COLO829 (cell line): ENCODE data around the gene JOSD2.

ENCODE experiments used
- DNase-seq: peaks from one replicate; pipeline ENCODE4 v3.0.0; 2012; ENCODE audit warnings: low spot score

JOSD2 gene

DNA sequence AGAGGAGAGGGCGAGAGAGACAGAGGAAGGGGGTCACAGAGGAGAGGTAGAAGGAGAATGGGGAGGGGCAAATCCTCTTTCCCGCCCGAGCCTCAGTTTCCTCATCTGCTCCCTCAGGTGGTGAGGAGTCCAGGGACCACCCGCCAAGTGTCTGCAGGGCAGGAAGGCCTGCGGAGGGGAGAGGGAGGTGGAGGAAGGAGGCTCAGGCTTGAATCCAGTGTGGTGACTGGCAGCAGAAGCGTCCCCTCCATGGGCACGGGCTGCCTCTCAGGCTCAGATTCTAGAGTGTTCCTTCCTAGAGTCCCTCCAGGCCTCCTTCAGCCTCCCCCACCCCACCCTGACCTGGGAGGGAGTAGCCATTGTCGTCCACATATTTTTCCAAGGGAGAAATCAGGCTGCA lies 17.8 kb downstream of the JOSD2 start:
- no peak for DNase-seq

DNA sequence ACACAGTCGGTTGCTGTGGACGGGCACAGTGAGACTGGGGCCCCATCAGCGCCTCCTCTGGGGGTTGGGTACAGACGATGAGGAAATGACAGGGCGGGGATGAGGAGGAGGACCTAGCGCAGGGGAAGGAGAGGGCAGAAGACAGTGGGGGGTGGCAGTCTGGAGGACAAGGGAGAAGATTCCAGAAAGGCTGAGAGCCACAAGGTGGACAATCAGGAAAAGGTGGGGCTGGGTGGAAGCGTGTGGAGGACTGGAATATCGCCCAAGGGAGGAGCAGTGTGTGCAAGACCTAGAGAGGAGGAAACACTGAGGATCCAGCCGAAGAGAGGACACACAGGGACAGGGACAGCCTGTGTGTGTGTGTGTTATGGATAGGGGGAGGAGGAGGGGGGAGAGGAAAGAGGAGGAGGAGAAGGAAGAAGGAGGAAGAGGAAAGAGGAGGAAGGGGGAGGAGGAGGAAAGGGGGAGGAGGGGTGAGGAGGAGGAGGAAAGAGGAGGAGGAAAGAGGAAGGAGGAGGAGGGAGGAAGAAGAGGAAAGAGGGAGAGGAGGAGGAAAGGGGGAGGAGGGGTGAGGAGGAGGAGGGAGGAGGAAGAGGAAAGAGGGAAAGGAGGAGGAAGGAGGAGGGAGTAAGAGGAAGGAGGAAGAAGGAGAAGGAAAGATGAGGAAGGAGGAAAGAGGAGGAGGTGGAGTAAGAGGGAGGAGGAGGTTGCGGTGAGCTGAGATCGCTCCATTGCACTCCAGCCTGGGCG lies 18.5 kb downstream of the JOSD2 start:
- DNase-seq, result no peak

DNA sequence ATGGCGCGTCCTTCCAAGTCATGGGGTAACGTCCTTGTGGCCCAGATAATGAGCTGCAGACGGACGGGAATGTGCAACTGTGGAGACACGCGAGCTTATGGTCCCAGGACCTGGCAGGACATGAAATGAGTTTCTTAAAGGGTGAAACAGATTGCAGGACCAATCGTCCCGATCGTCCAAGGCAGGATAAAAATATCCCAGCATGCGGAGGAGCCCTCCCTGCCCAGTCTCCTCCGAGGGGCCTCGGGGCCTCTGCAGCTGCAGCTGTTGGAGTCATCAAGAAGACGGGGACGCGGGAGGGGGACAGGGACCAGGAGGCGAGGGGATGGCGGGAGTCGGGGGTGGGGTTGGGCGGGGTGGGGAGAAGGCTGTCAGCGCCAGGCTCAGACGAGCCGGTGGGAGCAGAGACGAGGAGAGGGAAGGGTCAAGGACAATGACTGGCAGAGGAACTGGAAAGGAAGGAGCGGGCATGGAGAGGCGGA lies 20.0 kb downstream of the JOSD2 start:
- no peak for DNase-seq

DNA sequence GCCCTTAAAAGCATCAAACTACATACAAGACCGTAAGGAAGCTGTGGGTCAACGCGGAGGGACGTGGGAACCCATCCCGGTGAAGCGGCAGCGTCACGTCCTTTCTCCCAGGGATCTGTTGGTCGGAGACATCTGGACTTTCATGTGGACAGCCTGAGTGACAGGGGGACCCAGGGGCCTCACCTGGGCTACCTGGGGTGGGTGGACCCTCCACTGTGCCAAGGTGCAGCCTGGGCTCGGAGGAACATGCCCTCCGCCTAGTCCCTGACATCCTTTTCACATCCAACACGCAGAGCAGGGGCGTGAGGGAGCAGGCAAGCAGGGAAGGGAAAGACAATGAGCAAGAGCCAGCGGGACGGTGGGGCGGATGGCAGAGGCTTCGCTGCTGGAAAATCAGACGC lies 20.6 kb downstream of the JOSD2 start:
- no peak for DNase-seq

DNA sequence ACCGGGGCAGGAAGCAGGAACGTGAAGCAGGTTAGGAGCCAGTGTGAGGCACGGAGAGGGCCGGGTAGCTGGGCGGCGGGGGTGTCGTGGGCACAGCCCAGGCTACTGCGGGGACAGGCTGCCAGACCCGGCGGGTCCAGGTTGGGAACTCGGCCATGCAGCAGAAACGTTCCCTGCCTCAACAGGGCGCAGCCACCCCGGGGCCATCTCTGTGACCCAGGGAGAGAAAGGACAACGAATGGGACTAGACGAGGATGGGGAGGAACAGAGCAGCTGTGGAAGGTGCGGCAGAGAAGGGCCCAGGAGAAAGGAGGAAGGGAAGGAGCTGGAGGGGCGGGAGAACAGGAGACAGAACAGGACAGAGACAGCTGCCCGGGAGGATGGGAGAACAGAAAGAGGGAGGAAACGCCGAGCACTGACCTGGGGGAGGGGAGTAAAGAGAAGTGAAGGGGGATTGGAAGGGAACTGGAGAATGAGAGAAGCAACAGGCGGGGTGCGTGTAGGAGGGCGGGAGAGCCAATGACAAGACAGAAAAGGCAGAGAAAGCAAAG lies 21.5 kb downstream of the JOSD2 start:
- DNase-seq, result no peak

DNA sequence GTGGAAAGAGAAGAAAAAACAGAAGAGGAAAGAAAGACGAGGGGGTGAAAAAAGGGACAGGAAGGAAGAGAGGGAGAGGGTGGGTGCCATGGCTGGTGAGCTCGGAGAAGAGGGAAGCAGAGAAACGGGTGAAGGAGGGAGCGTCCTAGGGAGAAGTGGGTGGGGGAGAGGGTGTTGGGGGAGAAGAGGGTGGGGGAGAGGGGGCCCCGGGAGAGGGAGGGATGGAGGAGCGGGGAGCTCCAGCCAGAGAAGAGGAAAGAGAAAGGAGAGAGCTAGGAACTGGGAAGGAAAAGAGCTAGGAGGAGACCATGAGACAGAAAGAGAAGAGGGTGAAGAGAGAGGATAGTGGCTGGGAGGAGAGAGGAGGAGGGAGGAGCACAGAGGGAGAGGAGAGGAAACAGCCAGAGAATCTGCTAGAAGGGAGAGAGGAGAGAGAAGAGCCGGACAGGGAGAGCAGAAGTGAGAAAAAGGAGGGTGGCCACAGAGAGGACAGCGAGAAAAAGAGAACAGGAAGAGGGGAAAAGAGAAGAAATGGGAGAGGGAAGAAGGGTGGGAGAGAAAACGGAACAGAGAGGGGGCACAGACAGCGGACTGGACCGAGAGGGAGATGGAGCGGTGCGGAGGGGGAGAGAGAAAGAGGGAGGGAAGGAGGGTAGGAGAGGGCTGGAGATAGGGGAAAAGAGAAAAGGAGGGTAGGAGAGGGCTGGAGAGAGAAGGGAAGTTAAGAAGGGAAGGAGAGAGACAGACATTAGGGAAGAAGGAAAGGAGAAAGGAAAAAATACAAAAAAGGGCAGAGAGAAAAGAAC lies 22.4 kb downstream of the JOSD2 start:
- no peak for DNase-seq

DNA sequence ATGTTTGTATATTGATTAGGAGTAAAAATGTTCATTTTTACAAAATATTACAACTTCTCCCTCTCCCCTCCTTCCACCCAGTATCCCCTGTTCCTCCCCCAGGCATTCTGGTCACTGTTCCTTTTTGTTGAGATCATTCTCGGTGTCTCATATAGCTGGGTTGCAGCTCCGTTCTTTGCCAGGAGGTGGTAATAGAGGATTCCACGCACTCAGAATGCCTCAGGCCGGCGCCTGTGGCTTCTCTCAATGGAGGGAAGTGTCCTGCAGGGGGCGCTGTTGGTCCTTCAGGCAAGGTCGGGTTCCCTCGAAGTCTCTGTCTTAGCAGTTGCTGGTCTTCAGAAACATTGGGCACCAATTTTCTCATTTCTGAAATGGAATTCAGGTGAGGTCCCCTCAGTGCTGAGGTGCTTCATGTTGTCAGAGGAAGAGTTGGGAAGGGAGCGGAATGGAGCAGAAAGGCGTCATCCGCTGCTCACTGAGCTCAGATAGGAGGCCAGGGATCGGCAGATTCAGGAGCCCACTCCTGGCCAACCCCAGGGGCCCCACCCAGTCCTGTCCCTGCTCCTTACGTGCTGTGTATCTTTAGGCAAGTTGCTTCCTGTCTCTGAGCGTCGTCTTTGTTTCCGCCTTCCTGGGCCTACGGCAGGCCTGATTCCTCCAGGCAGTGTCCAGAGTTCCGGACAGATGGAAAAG lies 24.0 kb downstream of the JOSD2 start:
- no peak for DNase-seq

DNA sequence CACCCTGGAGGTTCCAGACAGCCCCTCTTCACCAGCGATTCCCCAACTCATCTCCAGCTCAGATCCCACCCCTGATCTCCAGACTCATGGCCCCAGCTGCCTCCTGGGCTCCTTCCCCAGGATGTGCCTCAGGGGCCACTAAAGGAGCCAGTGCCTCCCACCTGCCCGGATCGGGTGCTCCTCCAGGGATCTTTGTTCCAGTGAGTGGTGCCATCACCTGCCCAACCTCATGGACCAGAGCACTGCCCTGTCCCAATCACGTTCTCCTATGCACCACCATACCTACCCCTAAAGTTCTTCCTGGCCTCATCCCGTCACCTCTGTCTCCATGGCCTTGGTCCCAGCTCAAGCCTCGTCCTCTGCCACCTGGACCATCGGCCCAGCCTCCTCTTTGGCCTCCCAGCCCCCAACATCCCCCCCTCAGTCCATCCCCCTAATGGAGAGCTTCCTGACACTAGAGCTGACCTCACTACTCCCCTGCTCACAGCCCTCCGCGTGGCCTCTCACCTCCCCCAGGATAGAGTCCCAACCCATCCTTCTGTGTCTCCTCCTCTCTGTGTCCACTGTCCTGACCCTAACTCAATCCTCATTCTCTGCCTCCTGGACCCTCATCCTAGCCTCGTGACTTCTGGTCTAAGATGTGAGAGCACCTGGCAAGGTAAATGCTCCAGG lies 25.6 kb downstream of the JOSD2 start:
- DNase-seq, result no peak

DNA sequence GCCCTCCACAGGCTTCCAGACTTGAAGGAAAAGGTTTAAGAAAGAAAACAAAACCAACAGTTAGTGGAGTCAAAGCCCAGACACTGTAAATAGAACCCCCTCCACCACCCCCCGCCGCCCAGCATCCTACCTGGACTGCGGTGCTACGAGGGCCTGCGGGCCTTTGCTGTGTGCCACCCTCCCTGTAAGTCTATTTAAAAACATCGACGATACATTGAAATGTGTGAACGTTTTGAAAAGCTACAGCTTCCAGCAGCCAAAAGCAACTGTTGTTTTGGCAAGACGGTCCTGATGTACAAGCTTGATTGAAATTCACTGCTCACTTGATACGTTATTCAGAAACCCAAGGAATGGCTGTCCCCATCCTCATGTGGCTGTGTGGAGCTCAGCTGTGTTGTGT lies 28.1 kb downstream of the JOSD2 start:
- no peak for DNase-seq

DNA sequence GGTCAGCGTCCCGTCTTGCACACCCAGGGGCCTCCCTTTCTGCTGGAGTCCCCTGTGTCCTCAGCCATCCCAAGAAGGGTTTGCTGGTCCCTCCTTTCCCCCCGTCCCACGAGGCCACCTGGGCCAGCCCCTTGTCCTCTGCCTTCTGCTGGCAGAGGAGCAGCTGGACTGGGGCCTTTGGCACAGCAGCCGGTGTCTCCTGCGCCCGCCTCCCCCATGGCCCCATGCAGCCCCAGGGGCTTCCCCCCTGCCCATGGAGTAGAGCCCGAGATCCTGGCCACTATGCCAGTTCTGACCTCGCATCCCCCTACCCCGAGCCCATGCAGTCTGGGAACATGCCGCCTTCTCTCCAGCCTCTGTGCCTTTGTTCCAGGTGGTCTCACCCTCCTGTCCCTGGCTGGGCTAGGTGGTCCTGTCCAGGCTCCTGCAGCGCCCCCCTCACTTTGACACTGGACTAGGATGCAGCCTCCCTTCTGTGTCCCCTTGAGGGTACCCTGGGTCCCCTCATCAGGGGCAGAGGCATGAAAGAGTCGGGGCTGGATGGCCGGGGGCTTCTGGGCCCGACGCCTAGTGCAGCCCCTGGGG lies 28.6 kb downstream of the JOSD2 start:
- no peak for DNase-seq

DNA sequence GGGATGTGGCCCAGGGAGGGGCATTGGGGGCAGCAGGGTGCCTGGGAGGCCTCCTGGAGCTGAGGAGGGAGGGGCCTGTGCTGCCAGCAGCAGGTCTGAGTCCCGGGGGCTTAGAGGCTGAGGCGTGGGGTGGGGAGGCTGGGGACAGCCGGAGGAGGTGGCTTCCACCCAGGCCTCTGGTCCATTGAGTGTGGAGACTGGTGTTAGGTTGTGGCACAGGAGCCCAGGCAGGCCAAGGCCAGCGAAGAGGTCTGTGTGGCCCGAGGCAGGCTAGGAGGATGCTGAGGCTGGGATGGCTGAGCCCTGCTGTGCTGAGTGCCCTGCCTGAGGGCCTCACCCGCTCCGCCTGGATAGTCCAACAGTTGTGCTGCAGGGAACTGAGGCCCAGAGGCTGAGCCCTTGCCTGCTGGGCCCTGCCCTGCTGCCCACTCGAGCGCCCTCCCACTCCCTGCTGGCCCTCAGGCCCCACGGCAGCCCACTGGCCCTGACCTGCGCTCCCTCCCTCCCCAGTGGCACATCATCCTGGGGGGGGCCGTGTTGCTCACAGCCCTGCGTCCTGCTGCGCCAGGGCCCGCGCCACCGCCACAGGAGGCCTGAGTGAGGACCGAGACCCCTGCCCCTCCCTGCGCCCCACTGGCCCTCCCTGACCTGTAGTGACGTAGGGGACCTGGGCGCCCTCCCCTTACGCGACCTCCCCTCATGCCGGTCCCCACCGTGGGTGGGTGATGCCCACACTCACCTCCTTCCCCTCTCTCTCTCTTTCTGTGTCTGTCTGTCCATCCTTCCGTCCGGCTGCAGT lies 29.4 kb downstream of the JOSD2 start:
- DNase-seq, result no peak

DNA sequence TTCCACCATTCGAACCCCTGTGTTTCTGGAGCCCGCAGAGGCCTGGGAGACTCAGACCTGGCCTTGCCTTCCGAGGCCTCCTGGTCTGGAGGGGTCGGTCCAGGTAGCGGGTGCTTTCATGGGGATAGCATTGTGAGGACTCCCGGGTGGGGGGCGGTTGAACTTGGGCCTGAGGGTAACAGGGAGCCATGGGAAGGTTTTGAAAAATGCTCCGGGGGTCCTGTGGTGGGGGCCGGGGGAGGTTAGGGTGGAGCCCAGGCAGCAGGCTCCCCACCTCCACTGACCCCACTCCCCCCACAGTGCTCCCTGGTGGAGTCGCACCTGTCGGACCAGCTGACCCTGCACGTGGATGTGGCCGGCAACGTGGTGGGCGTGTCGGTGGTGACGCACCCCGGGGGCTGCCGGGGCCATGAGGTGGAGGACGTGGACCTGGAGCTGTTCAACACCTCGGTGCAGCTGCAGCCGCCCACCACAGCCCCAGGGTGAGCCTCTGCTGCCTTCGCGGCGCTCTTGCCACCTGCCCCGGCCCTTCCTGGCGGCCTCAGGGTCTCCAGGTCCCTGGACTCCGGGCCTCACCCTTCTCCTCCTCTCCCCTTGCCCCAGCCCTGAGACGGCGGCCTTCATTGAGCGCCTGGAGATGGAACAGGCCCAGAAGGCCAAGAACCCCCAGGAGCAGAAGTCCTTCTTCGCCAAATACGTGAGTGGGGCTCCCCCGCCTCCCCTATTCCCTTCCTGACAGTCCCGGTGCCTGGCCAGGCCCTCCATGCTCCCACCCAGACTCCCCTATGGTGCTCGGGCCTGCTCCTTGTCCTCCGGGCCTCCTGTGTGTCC lies 30.5 kb downstream of the JOSD2 start:
- DNase-seq, result no peak

DNA sequence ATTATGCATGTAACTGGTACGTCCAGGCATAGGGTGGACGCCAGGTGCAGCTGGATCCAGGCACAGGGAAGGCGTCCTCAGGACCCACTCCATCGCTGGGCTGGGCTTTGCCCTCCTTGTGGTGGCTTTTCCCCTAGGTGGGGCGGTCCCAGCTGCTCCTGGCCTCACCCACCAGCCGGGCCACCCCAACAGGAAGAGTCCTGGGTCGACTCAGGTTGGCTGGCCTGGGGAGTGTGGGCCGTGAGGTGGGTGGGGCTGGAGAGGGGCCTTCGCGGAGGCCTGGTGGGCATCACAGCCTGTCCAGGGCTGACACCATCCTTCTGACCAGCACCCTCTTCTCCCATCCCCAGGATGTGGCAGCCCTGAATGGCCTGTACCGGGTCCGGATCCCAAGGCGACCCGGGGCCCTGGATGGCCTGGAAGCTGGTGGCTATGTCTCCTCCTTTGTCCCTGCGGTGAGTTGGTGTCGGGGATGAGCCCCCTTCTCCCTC lies 31.2 kb downstream of the JOSD2 start:
- DNase-seq, result no peak

DNA sequence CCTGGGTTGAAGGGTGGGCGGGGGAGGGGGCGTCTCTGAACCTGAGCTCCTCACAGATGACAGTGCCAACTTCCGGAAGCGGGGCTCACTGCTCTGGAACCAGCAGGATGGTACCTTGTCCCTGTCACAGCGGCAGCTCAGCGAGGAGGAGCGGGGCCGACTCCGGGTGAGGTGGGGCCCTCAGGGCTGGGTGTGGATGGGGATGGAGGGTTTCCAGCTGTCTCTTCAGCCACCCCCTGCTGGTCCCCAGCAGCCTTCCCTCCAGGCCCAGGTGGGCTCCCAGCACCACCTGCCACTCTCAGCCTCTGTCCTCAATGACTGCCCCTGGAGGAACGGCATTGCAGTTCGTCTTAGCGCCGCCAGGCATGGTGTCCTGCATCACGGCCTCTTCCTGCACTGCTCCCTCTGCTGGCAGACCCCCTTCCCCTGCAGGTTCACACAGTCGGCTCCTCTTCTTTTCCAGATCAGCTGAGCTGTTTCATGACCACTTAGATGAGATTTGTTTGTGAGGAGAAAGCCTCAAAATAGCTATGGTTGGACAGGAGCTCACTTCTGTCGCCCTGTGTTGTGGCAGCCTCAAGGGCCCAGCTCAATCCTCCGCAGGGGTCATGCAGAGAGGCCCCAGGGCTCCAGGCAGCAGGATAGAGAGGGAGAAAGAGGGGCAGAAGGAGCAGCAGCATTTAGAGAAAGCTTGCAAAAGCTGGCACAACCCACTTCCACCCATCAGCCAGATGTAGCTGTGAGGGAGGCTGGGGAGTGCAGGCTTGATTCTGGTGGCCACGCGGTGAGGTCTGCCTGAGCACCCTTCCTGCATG lies 31.9 kb downstream of the JOSD2 start:
- peak; percentile 40 for DNase-seq

DNA sequence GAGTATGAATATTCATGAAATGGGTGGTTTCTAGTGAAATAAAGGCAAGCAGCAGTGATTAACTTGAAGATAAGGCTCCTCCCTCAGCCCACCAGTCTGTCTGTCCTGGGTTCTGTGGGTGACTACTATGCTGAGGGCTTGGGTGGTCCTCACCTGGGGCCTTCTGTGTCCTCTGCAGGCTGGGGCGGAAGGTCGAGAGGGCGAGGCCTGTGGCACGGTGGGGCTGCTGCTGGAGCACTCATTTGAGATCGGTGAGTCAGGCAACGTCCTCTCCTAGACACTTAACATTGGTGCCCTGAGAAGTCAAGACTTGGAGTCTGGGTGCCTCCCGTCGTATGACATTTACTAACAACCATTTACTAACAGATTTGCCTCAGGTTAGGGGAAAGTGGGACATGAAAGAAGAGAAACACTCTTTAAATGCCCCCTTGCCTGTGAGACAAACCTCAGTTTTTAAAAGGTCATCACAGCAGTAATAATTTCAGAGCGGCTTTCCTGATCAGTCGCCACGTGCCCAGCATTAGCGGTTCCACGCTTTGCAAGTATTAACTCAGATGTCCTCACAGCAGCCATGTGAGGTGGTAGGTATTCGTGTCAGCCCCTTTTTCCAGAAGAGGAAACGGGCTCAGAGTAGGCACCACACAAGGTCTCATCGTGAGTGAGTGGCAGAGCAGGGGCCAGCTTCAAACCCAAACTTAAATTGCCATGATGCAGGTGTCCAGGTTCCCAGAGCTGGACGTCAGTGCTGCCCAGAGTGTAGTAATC lies 33.1 kb downstream of the JOSD2 start:
- DNase-seq, result no peak

DNA sequence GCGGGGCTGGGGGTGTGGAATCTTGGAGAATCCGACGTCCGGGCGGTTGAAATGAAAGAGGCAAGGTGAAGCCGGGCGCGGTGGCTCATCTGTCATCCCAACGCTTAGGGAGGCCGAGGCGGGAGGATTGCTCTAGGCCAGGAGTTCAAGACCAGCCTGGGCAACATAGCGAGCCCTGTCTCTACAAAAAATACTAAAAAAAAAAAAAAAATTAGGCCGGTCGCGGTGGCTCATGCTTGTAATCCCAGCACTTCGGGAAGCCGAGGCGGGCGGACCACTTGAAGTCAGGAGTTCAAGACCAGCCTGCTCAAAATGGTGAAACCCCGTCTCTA lies 34.1 kb downstream of the JOSD2 start:
- no peak for DNase-seq

DNA sequence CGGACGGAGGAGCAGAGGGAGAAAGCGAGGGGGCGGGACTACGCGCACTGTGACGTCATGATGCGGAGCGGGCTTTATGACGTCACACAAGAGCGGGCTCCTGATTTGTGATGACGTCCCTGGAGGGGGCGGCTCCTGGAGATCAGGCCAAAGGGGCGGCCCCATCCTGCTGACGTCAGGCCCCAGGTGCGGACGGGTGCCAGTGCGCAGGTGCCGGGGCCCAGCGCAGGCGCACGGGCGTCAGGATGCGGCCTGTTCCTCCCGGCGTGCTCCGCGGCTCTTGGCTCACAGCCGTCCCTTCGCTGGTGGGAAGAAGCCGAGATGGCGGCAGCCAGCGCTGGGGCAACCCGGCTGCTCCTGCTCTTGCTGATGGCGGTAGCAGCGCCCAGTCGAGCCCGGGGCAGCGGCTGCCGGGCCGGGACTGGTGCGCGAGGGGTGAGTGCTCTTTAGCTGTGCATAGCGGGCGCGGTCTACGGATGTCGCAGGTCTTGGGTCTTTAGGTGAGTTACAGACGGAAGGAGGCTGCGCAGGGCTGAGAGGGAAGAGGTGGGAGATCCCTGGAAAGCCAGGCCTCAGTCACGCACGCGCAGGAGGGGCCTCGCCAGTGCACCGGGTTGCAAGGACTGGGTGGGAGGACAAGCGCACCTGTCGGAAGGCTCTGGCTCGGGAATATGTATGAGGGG lies 34.6 kb downstream of the JOSD2 start, which contains the start of the genes EMC10 and GARIN5A:
Gene EMC10, plus strand, starts transcription at position 284 of the 683 bp plus-strand sequence. Its CDS starts 38 bp downstream, at position 322.
Gene GARIN5A, minus strand, starts transcription at position 625 of the 683 bp plus-strand sequence. Its CDS starts 460 bp downstream, at position 165.
- peak; percentile 99 for DNase-seq
